ENCODE data around the gene ADCK1. TPM values are rescaled to one million over a fixed set of nuclear protein-coding genes. Genes with fewer than 3 reads are reported as not detected.

The ADCK1 gene
- total RNA-seq, 1 experiment from 2014 or later, result 10.1 TPM

- CTCF ChIA-PET, result no interaction called here
- ATAC-seq (no peak), DNase-seq (ENCODE audit: low read depth, low spot score) (no peak)
- BruUV-seq (replicated peaks), result no TSS peak
- no peaks in the 10 kb centered on the region for H3K9me3 ChIP-seq (ENCODE audit: control insufficient read depth, insufficient read depth, low read depth, low read length)
- POLR2A ChIA-PET, result no interaction called here
- no peaks in the 10 kb centered on the region for H3K27me3 ChIP-seq (ENCODE audit: control insufficient read depth, insufficient read depth, low read length)
- H3K36me3 ChIP-seq (ENCODE audit: control insufficient read depth, insufficient read depth, low read length), result no peaks in the 10 kb centered on the region
- intact Hi-C loops (cut with micrococcal nuclease; ENCODE audit: unreplicated experiment) (no loop called here), in situ Hi-C loops (cut with HindIII; ENCODE audit: low pct_unique_long_range_greater_than_20kb, low sequenced_read_pairs) (no loop called here)
- no peak overlapping the region for H3K4me3 ChIP-seq (ENCODE audit: low read depth in 2 of 2, low read length in 2 of 2)
- TF ChIP-seq REST (IDR thresholded peaks at IDR 0.05; ENCODE audit: insufficient read depth in 1 of 2, low read depth in 2 of 2, low read length in 1 of 2) (no peak), POLR2AphosphoS5 (IDR thresholded peaks at IDR 0.05; ENCODE audit: low read depth, low read length) (no peak), CTCF (IDR thresholded peaks at IDR 0.05) (no peak), TCF7L2 (IDR thresholded peaks at IDR 0.05; ENCODE audit: low read depth, low read length) (no peak), SIN3A (IDR thresholded peaks at IDR 0.05; ENCODE audit: borderline replicate concordance, insufficient read depth, low read depth, low read length) (no peak)
- H3K27ac ChIP-seq (ENCODE audit: low read length), result no peak overlapping the region
- no peaks in the 10 kb centered on the region for H3K4me1 ChIP-seq (ENCODE audit: control insufficient read depth, insufficient read depth, low read length)
Observed at GRCh38 chr14:77883131-77883846, 83.4 kb downstream of the ADCK1 start.

GRCh38 chr14:77883847-77884238, 83.9 kb downstream of the ADCK1 start:
- DNase-seq (ENCODE audit: low read depth, low spot score) (no peak), ATAC-seq (no peak)
- Histone ChIP-seq H3K4me3 (ENCODE audit: low read depth in 2 of 2, low read length in 2 of 2) (no peak overlapping the region), H3K36me3 (ENCODE audit: control insufficient read depth, insufficient read depth, low read length) (no peaks in the 10 kb centered on the region), H3K4me1 (ENCODE audit: control insufficient read depth, insufficient read depth, low read length) (no peaks in the 10 kb centered on the region), H3K27ac (ENCODE audit: low read length) (no peak overlapping the region), H3K27me3 (ENCODE audit: control insufficient read depth, insufficient read depth, low read length) (no peaks in the 10 kb centered on the region), H3K9me3 (ENCODE audit: control insufficient read depth, insufficient read depth, low read depth, low read length) (no peaks in the 10 kb centered on the region)
- intact Hi-C loops (cut with micrococcal nuclease; ENCODE audit: unreplicated experiment), result no loop called here
- BruUV-seq (replicated peaks), result no TSS peak
- POLR2A ChIA-PET, result no interaction called here
- no peak for TF ChIP-seq POLR2AphosphoS5 (IDR thresholded peaks at IDR 0.05; ENCODE audit: low read depth, low read length)
- TF ChIP-seq REST (IDR thresholded peaks at IDR 0.05; ENCODE audit: insufficient read depth in 1 of 2, low read depth in 2 of 2, low read length in 1 of 2), result no peak
- TF ChIP-seq CTCF (IDR thresholded peaks at IDR 0.05), result no peak
- no peak for TF ChIP-seq TCF7L2 (IDR thresholded peaks at IDR 0.05; ENCODE audit: low read depth, low read length)
- no peak for TF ChIP-seq SIN3A (IDR thresholded peaks at IDR 0.05; ENCODE audit: borderline replicate concordance, insufficient read depth, low read depth, low read length)
- in situ Hi-C loops (cut with HindIII; ENCODE audit: low pct_unique_long_range_greater_than_20kb, low sequenced_read_pairs), result no loop called here
- CTCF ChIA-PET, result no interaction called here
